Activated CD8-positive, alpha-beta memory T cell treated with anti-CD3 and anti-CD28 coated beads for 48 hours (primary cell): Measurements from ENCODE around the gene NPFFR2.
"Not testable (repeated sequence)": the region's sequence is repeated elsewhere in the genome, so short reads cannot be mapped to it uniquely, and the experiment has no call there.

Experiments used
- DNase-seq, 3 experiments: peaks; one replicate each; pipeline ENCODE4 v3.0.0-alpha.2; 2020; ENCODE audit warnings: low read depth in 2 of 3, low spot score in 2 of 3

Gene NPFFR2

GRCh38 chr4:72031868-72032608 is at the start of gene NPFFR2:
TSS of gene NPFFR2 (plus strand) at chr4:72032000. CDS start at chr4:72128592, 96,592 bp downstream.
- no peak for DNase-seq

- DNase-seq: no peak
Measured at GRCh38 chr4:71992571-71993312, 39.1 kb upstream of the NPFFR2 start.

GRCh38 chr4:71994559-71994958 is 37.2 kb upstream of the NPFFR2 start:
- DNase-seq: no peak

- no peak for DNase-seq
Measured at GRCh38 chr4:71995297-71995696, 36.5 kb upstream of the NPFFR2 start.

- DNase-seq: no peak
Measured at GRCh38 chr4:72006586-72006985, 25.2 kb upstream of the NPFFR2 start.

- no peak for DNase-seq
Measured at GRCh38 chr4:72011906-72012305, 19.9 kb upstream of the NPFFR2 start.

GRCh38 chr4:72016011-72016410 is 15.8 kb upstream of the NPFFR2 start:
- DNase-seq: no peak

GRCh38 chr4:72019688-72020087 is 12.1 kb upstream of the NPFFR2 start:
- DNase-seq: no peak

- no peak for DNase-seq
Measured at GRCh38 chr4:72022553-72022952, 9.2 kb upstream of the NPFFR2 start.

GRCh38 chr4:72055566-72055965 is 23.8 kb downstream of the NPFFR2 start:
- DNase-seq: no peak

GRCh38 chr4:72063726-72064125 is 31.9 kb downstream of the NPFFR2 start:
- no peak for DNase-seq

GRCh38 chr4:72067051-72067450 is 35.3 kb downstream of the NPFFR2 start:
- no peak for DNase-seq

GRCh38 chr4:72073816-72074215 is 42.0 kb downstream of the NPFFR2 start:
- DNase-seq: no peak

- no peak for DNase-seq
Measured at GRCh38 chr4:72076562-72076961, 44.8 kb downstream of the NPFFR2 start.

- DNase-seq: no peak
Measured at GRCh38 chr4:72077346-72077745, 45.5 kb downstream of the NPFFR2 start.

GRCh38 chr4:72084587-72085011 is 52.8 kb downstream of the NPFFR2 start:
- DNase-seq: no peak

GRCh38 chr4:72090606-72091005 is 58.8 kb downstream of the NPFFR2 start:
- DNase-seq: not testable (repeated sequence)

GRCh38 chr4:72094059-72094797 is 62.4 kb downstream of the NPFFR2 start:
- DNase-seq: no peak

- no peak for DNase-seq
Measured at GRCh38 chr4:72107456-72107855, 75.7 kb downstream of the NPFFR2 start.

GRCh38 chr4:72109364-72109763 is 77.6 kb downstream of the NPFFR2 start:
- DNase-seq: no peak

GRCh38 chr4:72109959-72110497 is 78.2 kb downstream of the NPFFR2 start:
- no peak for DNase-seq

- no peak for DNase-seq
Measured at GRCh38 chr4:72110886-72111285, 79.1 kb downstream of the NPFFR2 start.
